Bronchial epithelial cell (primary cell): ENCODE results near the gene CHKA. TPM values are rescaled to one million over a fixed set of nuclear protein-coding genes. Genes with fewer than 3 reads are reported as not detected.

Source experiments
- DNase-seq: peaks from one replicate; pipeline ENCODE4 v3.0.0-alpha.2; 2010; ENCODE audit warnings: low read depth
- FAIRE-seq: peaks from 2 replicates; lab custom pipeline; 2011; peaks lifted over from hg19 to GRCh38; lab: Jason Lieb, UNC
- H3K27me3 ChIP-seq: 2 replicates; pipeline ENCODE4 v1.5.1; 2011; ENCODE audit warnings: low read length; ENCODE audit not compliant: control insufficient read depth, insufficient read depth
- H3K36me3 ChIP-seq: 2 replicates; pipeline ENCODE4 v1.5.1; 2011; ENCODE audit warnings: low read length; ENCODE audit not compliant: control insufficient read depth, insufficient read depth
- H3K4me3 ChIP-seq: 2 replicates; pipeline ENCODE4 v1.5.1; 2011; ENCODE audit warnings: mild to moderate bottlenecking, low read depth, low read length, control low read depth
- total RNA-seq: library from RNA; depleted of rRNA; stranded (reverse); fragments of >200 nt; gene quantifications from 2 replicates; pipeline ENCODE4 v1.2.1, GENCODE V29; 2014
- TF ChIP-seq, protein P1 (sequence below): IDR thresholded peaks from 2 replicates; pipeline ENCODE4 v1.5.1; 2011; ENCODE audit warnings: mild to moderate bottlenecking, moderate library complexity, low read length, control low read depth, inconsistent platforms; ENCODE audit not compliant: insufficient read depth, severe bottlenecking

The CHKA gene
- total RNA-seq, 1 donor from 2014 or later: 7.4 TPM

DNA sequence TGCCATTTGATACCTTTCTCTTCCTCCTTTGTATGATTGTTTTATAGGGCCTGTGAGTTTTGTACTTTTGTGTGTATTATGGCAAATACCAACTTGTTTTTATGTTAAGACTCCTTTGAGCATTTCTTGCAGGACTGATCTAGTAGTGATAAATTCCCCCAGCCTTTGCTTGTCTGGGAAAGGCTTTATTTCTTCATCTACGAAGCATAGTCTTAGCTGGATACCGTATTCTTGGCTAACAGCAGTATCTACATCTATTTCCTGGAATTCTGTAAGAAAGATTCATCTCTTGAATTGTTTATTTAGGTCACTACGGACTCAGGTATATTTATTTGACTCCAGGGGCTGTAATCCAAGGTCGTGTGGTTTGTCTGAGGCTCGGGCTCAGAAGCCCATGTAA lies 96.7 kb downstream of the CHKA start:
- TF ChIP-seq, protein P1, sequence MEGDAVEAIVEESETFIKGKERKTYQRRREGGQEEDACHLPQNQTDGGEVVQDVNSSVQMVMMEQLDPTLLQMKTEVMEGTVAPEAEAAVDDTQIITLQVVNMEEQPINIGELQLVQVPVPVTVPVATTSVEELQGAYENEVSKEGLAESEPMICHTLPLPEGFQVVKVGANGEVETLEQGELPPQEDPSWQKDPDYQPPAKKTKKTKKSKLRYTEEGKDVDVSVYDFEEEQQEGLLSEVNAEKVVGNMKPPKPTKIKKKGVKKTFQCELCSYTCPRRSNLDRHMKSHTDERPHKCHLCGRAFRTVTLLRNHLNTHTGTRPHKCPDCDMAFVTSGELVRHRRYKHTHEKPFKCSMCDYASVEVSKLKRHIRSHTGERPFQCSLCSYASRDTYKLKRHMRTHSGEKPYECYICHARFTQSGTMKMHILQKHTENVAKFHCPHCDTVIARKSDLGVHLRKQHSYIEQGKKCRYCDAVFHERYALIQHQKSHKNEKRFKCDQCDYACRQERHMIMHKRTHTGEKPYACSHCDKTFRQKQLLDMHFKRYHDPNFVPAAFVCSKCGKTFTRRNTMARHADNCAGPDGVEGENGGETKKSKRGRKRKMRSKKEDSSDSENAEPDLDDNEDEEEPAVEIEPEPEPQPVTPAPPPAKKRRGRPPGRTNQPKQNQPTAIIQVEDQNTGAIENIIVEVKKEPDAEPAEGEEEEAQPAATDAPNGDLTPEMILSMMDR: no peak
- H3K4me3 ChIP-seq: no peak overlapping the region
- no peaks in the 10 kb centered on the region for H3K27me3 ChIP-seq
- FAIRE-seq (no peak), DNase-seq (no peak)
- H3K36me3 ChIP-seq: no peaks in the 10 kb centered on the region

DNA sequence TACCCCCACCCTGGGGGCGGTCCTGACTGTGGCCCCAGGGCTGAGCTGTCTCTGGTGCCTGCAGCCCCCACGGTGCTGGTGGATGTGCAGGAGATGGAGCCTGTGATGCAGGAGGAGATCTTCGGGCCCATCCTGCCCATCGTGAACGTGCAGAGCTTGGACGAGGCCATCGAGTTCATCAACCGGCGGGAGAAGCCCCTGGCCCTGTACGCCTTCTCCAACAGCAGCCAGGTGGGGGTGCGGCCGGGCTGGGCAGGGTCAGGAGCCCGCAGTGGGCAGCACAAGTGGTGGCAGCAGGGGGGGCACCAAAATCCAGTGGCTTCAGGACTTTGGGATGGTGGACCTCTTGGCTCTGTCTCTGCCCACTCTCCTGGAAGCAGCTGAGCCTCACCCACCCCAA lies 98.7 kb downstream of the CHKA start:
- H3K27me3 ChIP-seq: no peaks in the 10 kb centered on the region
- TF ChIP-seq, protein P1: no peak
- H3K36me3 ChIP-seq: no peaks in the 10 kb centered on the region
- FAIRE-seq (no peak), DNase-seq (no peak)
- H3K4me3 ChIP-seq: no peak overlapping the region

DNA sequence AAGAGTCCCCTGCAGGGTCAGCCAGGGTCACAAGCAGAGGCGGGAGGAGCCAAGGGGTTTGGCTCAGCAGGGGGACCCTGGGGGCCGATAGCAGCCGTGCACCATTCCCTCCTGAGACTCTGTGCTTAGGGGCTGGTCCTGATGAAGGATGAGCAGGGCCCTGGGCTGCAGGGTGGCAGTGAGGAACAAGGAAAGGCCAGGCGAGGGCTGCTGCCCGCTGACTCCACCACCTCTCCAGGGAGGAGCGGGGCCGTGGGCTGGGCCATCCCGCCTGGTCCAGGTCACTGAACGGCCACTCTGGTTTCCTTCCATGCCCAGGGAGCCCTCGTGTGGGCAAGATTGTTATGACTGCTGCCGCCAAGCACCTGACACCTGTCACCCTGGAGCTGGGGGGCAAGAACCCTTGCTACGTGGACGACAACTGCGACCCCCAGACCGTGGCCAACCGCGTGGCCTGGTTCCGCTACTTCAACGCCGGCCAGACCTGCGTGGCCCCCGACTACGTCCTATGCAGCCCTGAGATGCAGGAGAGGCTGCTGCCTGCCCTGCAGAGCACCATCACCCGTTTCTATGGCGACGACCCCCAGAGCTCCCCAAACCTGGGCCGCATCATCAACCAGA lies 99.9 kb downstream of the CHKA start:
- TF ChIP-seq, protein P1: peak; percentile 74
- H3K4me3 ChIP-seq: no peak overlapping the region
- no peaks in the 10 kb centered on the region for H3K36me3 ChIP-seq
- no peak for DNase-seq
- FAIRE-seq: no peak
- H3K27me3 ChIP-seq: no peaks in the 10 kb centered on the region

DNA sequence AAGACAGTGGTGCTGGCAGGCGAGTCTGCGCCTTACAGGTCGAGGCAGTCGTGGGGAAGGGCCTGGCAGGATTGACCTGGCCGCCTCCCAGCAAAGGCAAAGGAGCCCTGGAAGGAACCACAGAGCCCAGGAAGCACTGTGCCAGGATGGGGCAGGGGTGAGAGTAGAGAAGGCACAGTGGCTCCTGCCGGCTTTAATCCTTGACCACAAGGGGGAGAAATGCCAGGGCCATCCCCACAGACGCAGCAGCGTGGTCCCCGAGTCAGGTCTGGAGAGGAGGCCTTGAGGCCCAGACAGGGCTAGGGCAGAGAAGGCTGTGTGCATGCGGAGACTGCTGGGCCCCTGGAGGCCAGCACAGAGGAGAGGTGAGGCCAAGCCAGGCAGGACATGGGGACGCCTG lies 100.6 kb downstream of the CHKA start:
- TF ChIP-seq, protein P1: peak; percentile 63
- DNase-seq (no peak), FAIRE-seq (no peak)
- no peaks in the 10 kb centered on the region for H3K36me3 ChIP-seq
- H3K4me3 ChIP-seq: no peak overlapping the region
- no peaks in the 10 kb centered on the region for H3K27me3 ChIP-seq

DNA sequence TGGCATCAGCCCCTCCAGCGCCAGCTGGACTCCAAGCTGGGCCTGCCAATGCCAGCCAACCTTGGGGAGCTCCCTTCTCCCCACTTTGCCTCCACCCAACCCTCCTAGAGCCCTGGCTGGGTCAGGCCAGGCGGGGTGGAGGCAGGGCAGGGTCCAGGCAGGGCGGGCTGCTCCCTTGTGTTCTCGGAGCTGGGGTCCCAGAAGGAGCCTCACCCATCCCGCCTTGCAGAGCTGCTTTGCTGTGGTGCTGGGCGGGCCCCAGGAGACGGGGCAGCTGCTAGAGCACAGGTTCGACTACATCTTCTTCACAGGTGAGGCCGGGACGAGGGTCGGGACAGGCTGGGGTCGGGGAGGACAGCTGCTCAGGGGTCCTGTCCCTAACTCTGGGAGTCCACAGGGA lies 101.7 kb downstream of the CHKA start:
- Histone ChIP-seq H3K36me3 (no peaks in the 10 kb centered on the region), H3K27me3 (no peaks in the 10 kb centered on the region), H3K4me3 (no peak overlapping the region)
- DNase-seq (no peak), FAIRE-seq (no peak)
- TF ChIP-seq, protein P1: no peak

DNA sequence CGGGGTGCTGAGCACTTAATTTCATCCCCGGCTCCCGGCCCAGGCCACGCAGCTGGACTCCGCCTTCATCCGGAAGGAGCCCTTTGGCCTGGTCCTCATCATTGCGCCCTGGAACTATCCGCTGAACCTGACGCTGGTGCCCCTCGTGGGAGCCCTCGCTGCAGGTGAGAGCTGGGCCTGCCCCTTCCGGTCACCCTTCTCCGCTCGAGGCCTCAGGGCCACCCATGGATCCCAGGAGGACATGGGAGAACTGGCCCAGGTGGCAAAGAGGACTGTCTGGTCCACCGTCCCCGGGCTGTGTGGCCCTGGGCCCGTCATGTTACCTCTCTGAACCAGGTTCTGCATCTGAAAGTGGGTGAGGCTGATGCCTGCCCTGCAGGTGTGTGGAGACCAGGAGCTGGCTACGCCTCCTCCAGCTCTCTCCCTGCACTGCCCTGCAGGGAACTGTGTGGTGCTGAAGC lies 102.4 kb downstream of the CHKA start:
- H3K27me3 ChIP-seq: no peaks in the 10 kb centered on the region
- no peak overlapping the region for H3K4me3 ChIP-seq
- DNase-seq (no peak), FAIRE-seq (no peak)
- TF ChIP-seq, protein P1: no peak
- H3K36me3 ChIP-seq: no peaks in the 10 kb centered on the region
